Tibial artery (tissue), 4 donors: ENCODE measurements around the gene UAP1.

Source experiments
- DNase-seq, 2 donors: peaks; one replicate each; pipeline ENCODE4 v3.0.0-alpha.2; 2019
- H3K27ac ChIP-seq, 2 donors: fragments of 200-600 bp; sonication (generic) in 1 of 2; 1 replicate in 1 of 2; 2 replicates in 1 of 2; pipeline ENCODE4 v1.5.1; 2018 to 2019; ENCODE audit warnings: mild to moderate bottlenecking in 1 of 2
- H3K27me3 ChIP-seq, 2 donors: fragments of 200-600 bp; sonication (generic) in 1 of 2; one replicate each; pipeline versions ENCODE4 v1.5.1 to v1.6.0; 2016 to 2019
- H3K36me3 ChIP-seq, 3 donors: fragments of 200-600 bp; sonication (generic) in 2 of 3; one replicate each; pipeline ENCODE4 v1.5.1; 2016 to 2019; ENCODE audit warnings: mild to moderate bottlenecking in 2 of 3
- H3K4me1 ChIP-seq, 4 donors: fragments of 200-600 bp; sonication (generic) in 2 of 4; 1 replicate in 3 of 4; 2 replicates in 1 of 4; pipeline ENCODE4 v1.5.1; 2016 to 2019
- H3K4me3 ChIP-seq, 2 donors: fragments of 200-600 bp; sonication (generic) in 1 of 2; 1 replicate in 1 of 2; 2 replicates in 1 of 2; pipeline ENCODE4 v1.5.1; 2018 to 2019; ENCODE audit warnings: mild to moderate bottlenecking in 2 of 2
- H3K9me3 ChIP-seq, 3 donors: fragments of 200-600 bp; sonication (generic) in 1 of 3; one replicate each; pipeline ENCODE4 v1.5.1; 2016 to 2019
- CTCF ChIP-seq, 2 experiments: fragments of 200-600 bp in 1 of 2; fragments of 450-650 bp in 1 of 2; IDR thresholded peaks; one replicate each; pipeline ENCODE4 v1.5.1; 2017 to 2019; ENCODE audit warnings: antibody characterized with exemption in 2 of 2, mild to moderate bottlenecking in 1 of 2, moderate library complexity in 1 of 2
- intact Hi-C: fragments of 100-400 bp; cut with DNase I; formaldehyde crosslinking; loops from one replicate; pipeline ENCODE4 v1.15.0; 2023; ENCODE audit warnings: low total_unique reads

Gene UAP1

GRCh38 chr1:162561616-162562469 lies at the start of gene UAP1:
Gene UAP1 (plus strand): TSS chr1:162561722. CDS start chr1:162566069, 4,347 bp downstream.
- no peaks in the 10 kb centered on the region for H3K27me3 ChIP-seq
- H3K27ac ChIP-seq = peak within 1 kb of the TSS; percentile 96 to 97
- H3K4me1 ChIP-seq = peaks cover 0 to 27% (median 14%) of the 10 kb centered on the region in 4 donors
- no peak for DNase-seq
- H3K9me3 ChIP-seq = no peaks in the 10 kb centered on the region
- H3K4me3 ChIP-seq = peak within 1 kb of the TSS; percentile 73 to 95
- no peak for TF ChIP-seq CTCF (IDR thresholded peaks at IDR 0.05)
- H3K36me3 ChIP-seq = peaks cover 0 to 10% (median 5%) of the 10 kb centered on the region in 3 donors
- intact Hi-C loops = loop anchor here (5.0 kb wide), 2 partner anchors 65 to 70 kb away; partner anchors contain the start of genes DDR2 and UHMK1

GRCh38 chr1:162527314-162527713 lies 34.2 kb upstream of the UAP1 start:
- no peak overlapping the region for H3K4me3 ChIP-seq
- H3K36me3 ChIP-seq = peaks cover 17 to 35% (median 30%) of the 10 kb centered on the region in 3 donors
- H3K27me3 ChIP-seq = no peaks in the 10 kb centered on the region
- intact Hi-C loops = no loop called here
- H3K9me3 ChIP-seq = no peaks in the 10 kb centered on the region
- DNase-seq = no peak
- no peaks in the 10 kb centered on the region for H3K4me1 ChIP-seq
- TF ChIP-seq CTCF (IDR thresholded peaks at IDR 0.05) = no peak
- no peak overlapping the region for H3K27ac ChIP-seq

- H3K4me1 ChIP-seq = no peaks in the 10 kb centered on the region
- no peak for DNase-seq
- no peak overlapping the region for H3K27ac ChIP-seq
- H3K27me3 ChIP-seq = no peaks in the 10 kb centered on the region
- H3K36me3 ChIP-seq = peaks cover 3 to 12% (median 6%) of the 10 kb centered on the region in 3 donors
- H3K9me3 ChIP-seq = no peaks in the 10 kb centered on the region
- TF ChIP-seq CTCF (IDR thresholded peaks at IDR 0.05) = no peak
- intact Hi-C loops = no loop called here
- H3K4me3 ChIP-seq = no peak overlapping the region
These were observed 31.1 kb upstream of the UAP1 start for GRCh38 chr1:162530307-162530987.

GRCh38 chr1:162530988-162531319 lies 30.6 kb upstream of the UAP1 start:
- no peak for TF ChIP-seq CTCF (IDR thresholded peaks at IDR 0.05)
- no peak for DNase-seq
- H3K27ac ChIP-seq = no peak overlapping the region
- H3K27me3 ChIP-seq = no peaks in the 10 kb centered on the region
- H3K36me3 ChIP-seq = peaks cover 3 to 7% (median 4%) of the 10 kb centered on the region in 3 donors
- no peak overlapping the region for H3K4me3 ChIP-seq
- no peaks in the 10 kb centered on the region for H3K9me3 ChIP-seq
- no peaks in the 10 kb centered on the region for H3K4me1 ChIP-seq
- intact Hi-C loops = no loop called here

GRCh38 chr1:162535501-162535900 lies 26.0 kb upstream of the UAP1 start:
- intact Hi-C loops = no loop called here
- Histone ChIP-seq H3K27ac (no peak overlapping the region), H3K36me3 (peaks cover 0 to 4% (median 0%) of the 10 kb centered on the region in 3 donors), H3K9me3 (no peaks in the 10 kb centered on the region), H3K27me3 (no peaks in the 10 kb centered on the region), H3K4me3 (no peak overlapping the region), H3K4me1 (no peaks in the 10 kb centered on the region)
- no peak for DNase-seq
- no peak for TF ChIP-seq CTCF (IDR thresholded peaks at IDR 0.05)
